RPMI8226 (cell line): ENCODE results near the gene MRPS10.

Experiments
- DNase-seq: peaks from one replicate; pipeline ENCODE4 v3.0.0-alpha.2; 2015

Gene MRPS10

DNA sequence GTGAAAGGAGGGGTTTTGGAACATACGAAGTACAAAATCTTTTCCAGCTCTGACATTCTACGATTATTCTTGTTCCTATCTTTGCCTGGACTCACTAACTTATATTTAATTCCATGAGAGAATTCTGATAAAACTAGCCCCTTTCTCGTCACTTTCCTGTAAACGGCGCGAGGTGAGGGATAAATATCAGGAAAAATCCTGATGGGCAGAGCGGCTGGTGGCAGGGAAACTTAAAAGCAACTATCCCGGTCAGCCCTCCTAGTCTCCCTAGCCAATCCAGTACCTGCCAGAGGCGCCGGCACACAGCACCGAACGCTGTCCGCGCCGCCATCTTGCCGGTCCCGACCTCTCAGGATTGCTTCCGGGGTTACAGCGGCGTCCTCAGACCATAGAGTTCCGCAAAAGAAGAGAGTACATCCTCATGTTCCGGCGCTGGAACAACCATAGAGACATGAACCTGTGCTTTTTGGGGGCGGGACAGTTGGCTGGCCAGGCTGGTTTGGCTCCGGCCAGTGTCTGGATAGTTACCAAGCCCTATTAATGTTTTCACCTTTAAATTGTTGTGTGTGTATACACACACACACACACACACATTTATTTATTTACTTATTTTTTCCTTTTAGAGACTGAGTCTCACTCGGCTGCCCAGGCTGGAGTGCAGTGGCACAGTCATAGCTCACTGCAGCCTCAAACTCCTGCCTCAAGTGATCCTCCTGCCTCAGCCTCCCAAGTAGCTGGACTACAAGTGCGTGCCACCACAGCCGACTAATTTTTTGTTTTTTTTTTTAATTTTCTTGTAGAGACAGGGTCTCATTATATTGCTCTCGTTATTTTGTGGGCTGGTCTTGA lies at the start of gene MRPS10:
Gene MRPS10 (minus strand): TSS at position 343 of the 849 bp plus-strand sequence. CDS start 12 bp downstream, at position 331.
- DNase-seq = peak; percentile 94

DNA sequence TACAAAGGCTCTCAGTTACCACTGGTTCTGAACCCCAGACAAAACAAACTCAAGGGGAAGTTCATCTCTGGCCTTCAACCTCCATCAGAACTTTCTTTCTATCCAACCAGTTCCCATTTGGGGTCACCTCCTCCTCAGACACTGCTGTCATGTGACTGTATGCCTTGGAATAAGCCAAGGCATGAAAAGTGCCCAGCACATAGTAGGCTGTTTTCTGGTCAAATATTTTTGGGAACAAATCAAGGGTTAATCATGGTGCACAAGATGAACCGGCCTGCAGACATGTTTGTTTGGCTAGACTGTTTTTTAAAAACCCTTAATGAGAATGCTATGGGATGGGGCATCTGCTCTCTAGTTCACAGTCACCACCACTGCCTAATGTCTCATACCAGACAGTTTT lies 48.9 kb upstream of the MRPS10 start:
- DNase-seq = no peak

DNA sequence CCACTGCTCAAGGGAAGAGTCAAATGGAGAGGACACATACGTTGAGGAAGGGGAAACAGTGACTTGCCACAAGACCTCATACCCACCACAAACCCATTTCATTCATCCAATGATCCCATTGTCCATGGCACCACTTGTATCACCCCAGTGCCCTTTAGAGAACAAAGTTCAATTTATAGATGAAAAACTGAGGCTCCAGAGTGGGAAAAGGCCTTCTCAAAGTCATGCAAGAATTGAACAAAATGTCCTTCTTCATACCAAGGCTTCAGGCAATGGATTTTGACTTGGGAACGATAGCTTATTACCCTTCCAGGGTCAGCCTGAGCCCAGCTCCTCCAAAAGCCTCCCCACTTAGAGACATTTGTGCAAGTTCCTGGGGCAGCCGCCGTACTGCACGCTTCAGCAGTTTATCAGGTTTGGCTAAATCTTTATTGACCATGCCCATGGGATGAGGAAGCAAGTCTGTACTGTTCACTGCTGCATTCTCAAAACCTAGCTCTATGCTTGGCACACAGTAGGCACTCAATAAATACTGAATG lies 47.3 kb upstream of the MRPS10 start:
- DNase-seq = no peak

DNA sequence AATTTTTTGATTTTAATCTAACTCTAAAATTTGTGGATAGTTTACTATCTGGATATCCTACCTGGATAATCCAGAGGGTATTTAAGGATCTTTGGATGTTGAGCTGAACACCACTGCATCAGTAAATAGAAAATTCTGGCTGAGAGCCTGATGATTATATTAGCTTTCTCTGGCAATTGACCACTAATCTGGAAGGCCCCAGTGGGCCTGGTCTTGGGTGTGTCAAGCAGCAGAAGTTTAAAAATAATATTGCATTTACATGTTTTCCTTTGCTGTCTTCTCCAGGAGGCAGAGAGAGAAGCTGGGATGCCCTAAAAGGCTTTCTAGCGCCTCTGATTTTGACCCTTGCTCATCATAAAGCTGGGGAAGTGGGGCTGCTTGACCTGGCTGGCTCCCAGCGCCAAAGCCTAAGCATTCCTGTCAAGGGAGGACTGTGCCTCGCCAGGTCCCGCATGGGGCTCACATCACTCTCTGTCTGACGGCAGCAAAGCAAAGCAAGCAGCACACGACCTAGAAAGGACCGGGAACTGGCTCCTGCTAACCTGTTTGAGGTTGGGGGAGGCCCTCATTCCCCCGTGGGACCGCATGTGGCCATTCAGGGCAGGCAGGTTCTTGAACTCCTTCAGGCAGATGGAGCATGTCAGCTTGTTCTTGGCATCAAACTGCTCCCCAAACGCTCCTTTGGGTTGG lies 46.6 kb upstream of the MRPS10 start:
- DNase-seq = no peak

DNA sequence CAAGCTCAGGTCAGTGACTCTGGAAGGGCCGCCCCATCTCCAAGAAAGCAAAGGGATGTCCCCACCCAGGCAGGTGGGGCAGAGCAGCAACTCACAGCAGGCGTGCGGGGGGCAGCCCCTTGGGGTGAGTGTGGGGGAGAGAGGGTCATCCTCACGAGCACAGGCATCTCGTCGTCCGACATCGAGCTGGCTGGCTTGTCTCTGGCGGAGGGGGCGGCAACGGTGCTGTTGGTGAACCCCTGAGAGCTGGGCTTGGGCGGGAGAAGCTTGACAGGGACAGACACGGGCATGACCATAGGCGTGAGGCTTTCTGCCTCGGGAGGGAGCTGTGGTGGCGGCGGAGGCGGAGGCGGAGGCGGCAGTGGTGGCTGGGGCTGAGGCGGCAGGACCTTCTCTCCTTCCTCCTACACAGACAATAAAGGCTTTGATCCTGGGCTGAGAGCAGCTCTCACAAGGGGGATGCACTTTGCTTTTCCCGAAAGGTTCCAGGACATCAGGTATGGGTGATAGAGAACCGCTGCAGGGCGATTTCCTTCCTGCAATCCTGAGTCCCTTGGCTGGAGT lies 45.6 kb upstream of the MRPS10 start:
- DNase-seq = no peak

DNA sequence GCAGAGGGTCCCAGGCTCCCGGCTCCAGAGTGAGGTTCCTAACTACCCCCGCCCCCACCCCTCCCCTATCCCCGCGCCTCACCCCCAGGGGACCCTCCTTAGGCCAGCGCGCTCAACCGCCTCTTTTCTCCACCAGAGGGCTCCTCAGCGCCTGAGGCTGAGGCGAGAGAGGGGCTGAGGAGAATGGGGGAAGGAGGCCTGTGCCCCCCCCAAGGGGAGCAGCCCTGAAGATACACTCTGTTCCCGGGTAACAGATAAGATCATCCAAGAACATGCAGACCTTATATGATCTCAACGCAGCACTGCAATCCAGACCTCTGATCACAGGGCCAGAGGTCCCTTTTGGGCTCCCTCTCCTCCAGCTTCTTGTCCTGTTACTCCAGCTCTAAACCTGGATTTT lies 43.3 kb upstream of the MRPS10 start:
- no peak for DNase-seq

DNA sequence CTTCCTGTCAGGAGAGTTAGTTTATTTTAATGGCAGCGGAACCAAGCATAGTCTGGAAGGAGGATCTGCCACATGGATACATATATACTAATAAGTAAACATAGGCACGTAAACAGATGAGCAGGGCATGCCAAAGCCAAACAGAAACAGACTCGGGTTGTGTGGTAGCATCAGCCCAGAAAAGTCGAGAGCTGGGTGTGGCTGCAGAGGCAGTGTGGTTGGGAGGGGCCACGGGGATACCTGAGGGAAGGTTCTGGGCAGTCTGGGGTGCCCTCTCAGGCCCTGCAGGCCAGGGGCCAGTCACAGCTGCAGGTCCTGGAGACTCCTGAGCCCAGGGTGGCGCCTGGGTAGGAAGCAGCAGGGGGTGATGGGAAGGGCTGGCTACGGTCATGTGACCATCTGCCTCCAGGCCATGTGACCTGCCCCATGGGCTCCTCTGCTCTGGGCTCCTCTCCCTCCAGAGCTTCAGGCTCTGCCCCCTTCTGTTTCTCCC lies 42.8 kb upstream of the MRPS10 start:
- DNase-seq = no peak

DNA sequence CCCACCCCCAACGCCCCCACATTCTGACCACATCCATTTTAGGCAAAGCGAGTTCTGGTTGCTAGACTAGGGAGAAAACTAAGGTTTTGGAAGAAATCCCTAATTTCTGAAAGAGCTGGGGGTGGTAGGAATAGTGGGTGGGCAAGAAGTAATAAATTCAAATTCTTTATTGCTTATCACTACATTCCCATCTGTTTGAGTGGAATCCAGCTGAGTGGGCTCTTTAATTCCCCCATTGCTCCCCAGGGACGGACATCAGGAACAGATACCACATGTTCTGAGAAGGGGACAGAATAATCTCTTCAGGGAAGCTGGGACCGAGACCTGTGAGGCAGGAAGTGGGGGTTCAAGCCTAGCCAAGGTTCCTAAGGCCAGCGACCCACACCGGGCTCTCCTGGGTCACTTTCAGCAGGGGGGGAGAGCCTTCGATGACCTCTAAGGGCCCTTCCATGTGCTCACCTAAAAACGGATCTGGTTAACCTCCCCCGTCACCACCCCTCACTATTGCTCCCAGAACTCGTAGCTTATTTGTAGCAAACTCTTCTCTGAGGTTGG lies 42.3 kb upstream of the MRPS10 start:
- DNase-seq = no peak

DNA sequence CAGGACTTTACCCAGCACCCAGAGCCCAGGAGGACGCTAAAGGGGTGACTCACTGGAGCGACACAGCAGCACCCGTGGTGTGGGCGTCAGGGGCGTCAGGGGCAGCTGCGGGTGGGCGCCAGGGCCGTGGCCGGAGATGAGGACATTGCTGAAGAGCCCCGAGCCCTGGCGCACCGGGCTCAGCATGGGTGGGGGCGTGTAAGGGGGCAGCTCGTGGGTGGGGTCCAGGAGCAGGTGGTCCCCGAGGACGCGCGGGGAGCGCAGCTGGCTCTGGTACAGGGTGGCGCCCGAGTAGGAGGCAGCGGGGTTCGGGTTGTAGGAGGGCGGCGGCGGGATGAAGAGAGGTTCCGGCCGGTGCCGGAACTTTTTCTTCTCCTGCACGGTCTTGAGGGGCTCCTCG lies 41.6 kb upstream of the MRPS10 start:
- DNase-seq = no peak

DNA sequence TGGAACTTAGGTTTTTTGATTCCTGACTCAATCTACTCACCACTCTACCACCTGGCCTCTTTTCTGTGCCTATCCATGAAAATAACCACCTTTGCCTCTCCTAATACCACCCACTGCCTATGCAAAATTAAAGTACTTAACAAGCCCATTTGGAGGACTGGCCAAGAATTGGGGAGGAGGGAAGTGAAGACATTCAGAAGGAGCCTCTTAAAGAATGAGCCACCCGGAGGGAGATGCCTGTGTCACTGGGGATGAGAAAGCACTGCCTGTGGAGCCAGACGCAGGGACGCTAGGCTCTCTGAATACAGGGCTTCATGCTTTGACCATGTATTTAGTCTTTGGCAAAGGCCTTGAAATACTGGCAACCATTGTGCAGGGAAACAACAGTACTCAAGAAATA lies 40.0 kb upstream of the MRPS10 start:
- no peak for DNase-seq

DNA sequence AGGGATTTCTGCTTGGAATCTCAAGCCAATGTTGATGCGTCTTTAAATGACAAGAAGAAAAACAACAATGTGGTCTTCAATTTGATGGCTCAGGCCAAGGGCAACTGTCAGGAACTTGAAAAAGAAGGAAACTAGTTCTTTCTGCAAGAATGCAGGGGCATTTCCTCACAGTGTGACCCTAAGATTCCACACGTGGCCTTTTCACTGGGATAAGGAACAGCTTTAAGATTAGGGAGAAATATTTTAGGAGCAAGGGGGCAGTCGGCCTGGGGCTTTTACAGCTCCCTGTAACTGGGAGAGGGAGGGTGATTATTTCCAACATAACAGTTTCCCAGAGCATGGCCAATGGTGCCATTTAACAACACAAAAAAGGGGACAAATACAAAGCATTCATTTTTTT lies 39.4 kb upstream of the MRPS10 start:
- DNase-seq = no peak

DNA sequence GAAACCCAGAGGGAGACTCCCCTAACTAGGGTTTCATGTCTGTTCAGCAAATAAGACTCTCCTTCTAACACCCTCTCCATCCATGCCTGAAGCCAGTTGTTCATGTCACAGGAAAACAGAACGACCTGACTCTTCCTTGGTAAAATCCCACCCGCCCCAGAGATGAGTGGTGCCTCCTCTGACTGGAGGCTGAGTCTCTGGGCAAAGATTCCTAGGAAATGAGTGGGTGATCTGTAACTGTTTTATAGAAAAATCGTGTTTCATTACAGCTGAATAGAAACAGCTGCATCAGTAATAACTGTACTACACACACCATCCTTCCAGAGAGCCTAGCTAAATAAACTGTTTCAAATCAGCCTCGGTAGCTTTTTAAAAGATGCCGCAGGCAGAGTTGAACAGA lies 37.4 kb upstream of the MRPS10 start:
- no peak for DNase-seq

DNA sequence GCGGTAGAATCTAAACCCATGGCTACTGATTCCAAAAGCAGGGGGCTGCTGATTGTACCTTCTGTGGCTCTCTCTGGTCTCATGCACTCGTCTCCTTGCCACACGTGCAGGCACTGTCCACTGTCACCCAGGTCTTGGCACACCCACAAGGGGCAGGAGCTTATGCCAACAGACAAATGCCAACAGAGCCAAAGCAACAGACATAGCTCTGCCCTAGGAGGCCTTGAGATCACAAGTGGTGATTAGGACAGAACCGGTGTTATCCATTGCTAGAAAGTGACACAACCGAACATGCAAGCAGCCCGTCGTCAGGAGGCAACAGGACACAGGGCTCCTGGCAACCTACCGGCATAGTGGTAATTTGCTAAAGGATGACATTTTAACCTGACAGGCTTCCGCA lies 36.8 kb upstream of the MRPS10 start:
- DNase-seq = no peak

DNA sequence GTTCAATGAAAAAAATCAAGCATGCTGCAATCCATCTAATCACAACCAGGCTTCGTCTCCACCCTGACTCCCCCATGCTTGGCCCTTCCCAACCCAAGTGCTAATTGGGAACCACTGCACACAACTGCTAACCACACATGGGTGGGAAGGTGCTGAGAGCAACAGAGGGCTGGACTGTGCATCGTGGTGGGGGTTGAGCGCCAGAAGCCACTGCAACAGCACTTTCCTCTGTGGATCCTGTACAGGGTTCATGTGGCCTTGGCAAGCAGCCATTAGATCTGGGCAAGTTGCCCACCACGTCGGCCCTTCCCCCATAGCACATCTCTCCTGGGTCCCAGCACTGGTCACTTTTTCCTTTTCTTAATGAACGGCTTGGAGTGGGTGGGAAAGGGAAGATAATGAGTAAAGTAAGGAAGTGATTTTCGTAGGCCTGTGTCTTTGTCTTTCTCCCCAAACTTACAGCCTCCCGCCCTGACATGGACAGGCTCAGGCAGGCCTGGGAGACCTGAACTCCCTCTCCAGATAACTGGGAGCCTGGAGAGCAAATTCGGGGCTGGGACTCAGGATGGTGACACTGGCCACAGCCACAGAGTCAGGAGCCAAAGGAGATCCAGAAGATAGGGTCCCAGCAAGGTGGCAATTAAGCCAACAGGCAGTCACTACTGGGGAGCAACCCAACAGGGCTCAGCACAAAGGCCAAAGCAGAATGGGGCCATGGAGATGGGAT lies 34.4 kb upstream of the MRPS10 start:
- DNase-seq = peak; percentile 88

DNA sequence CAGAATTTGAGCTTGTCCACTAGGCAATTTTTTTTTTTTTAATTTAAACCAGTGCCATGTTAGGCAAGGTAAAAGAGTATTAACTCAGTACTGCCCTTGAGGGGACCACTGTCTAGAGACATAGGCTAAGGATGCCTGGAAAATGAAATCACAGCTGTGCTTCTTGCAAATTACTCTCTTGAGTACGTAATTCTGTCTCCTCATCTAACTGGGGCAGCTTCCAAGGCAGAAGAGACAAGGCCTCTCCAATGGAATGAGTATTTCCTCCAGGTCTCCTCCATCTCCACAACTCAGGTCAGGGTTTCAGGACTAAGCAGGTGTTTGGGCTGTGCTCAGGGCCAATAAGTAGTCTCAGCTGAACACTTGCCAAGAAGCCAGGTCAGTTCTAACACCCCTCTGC lies 33.8 kb upstream of the MRPS10 start:
- no peak for DNase-seq

DNA sequence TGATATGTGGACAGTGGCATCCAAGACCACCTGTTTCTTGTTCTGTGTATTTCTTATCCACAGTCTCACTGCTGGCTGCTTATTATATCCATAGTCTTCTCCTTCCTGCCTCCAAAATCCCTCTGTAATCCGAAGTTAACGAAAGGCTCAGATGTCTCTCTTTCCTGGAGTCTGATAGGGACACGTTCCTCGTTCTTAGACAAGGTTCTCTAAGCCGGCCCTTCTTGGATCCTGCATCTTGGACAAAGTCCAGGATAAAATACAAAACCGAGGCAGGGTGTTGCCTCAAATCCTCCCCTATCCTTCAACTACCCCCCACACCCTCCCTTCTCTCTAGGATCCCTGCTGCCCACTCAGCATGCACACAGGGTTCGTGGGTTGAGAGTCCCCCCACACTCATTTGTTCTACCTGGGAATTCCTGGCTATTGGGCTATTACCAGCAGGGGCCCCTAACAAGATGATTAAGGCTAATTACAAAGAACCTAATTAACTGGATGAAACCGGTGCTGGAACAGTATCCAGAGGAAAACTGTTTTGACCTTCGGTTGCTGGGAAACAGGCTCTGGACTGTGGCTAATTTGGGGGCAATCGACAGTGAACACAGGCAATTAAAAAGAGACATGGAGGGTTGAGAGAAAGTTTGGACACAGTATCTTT lies 32.7 kb upstream of the MRPS10 start:
- no peak for DNase-seq

DNA sequence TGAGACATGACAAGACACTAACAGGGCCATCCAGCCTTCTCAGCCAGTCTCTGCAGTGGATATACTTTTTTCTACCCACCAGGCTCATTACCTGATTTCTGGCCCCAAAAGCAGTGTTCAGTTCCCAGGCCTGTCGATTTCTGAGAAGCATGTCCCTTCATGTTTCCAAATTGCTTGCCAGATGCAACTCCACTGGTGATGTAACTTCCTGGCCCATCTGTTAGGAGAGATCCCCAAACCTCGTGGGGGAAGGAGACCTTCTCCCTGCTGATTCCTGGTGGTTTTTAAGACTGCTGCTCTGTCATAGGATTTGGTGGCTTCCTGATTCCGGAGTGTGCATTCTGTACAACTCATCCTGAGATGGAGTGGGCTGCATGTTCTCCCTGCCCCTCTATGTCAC lies 31.6 kb upstream of the MRPS10 start:
- no peak for DNase-seq

DNA sequence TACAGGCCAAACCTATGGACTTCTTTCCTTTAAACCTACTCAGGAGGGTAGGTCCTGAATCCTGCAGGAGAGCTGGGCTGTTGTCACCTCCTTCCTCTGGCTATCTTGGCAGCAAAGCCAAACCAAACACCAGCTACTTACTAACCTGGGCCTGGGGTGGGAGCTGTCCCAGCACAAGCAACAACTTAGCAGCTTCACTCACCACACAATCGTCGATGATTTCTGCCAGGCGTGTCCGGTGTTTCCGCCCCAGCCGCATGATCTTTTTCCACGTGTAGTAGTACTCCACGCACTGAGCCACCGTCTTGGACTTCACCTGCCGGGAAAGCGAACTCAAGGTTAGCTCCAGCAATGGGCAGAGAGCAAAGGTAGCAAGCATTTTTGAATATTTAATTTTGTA lies 25.4 kb upstream of the MRPS10 start:
- no peak for DNase-seq

DNA sequence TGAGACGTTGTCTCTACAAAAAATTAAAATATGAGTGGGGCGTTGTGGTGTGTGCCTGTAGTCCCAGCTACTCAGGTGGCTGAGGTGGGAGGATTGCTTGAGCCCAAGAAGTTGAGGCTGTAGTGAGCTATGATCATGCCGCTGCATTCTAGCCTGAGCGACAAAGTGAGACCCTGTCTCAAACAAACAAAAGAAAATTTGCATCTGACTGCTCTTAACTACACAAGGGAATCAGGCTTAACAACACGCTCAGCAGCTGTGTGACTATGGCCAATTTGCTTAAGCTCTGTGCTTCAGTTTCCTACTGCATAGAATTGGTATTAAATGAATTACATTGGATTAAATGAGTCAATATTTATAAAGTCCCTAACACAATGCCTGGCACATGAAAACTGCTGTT lies 24.3 kb upstream of the MRPS10 start:
- DNase-seq = no peak

DNA sequence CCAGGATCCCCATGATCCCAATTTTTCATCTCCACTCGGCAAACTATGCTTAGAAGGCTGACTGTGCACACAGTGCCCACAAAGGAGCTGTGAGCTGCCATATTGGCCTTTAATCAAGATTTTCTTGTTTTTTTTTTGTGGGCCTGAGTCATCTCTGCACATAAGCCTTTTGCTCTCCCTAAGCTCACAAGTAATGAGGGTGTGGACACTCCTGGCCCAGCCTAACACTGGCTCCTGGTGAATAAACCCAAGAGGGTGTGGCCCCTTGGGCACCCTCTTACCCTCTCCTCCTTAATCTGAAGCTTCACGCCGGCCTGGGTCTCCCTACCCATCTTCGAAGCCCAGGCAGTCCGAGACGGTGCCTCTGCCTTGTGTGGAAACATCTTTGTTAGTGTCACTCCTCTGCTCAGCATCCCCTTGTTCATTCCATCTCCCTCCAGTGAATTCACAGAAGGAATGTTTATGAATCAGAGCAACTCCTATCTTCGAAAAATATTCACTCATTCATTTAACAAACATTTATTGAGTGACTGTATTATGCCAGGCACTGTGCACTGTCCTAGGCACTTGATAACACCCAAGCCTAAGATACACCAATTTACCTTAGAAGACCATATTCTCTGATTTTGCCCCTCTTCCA lies 22.2 kb upstream of the MRPS10 start:
- DNase-seq = no peak

DNA sequence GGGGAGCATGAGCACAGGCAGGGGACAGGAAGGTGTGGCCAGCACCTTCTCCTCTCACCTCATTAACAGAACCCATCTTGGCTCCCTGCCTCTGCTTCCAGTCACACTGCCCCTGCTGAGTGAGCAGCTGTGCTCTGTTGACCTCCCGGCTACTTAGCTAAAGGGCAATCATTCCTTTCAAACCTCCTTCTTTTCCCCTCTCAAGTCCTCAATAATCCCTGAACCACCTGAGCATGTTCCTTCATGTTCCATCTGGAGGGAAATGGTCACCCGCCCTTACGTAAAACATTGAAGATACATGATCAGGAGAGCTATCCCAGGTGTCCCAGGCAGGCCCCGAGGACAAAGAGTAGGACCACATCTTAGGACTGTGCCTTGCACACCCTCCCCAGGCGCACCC lies 21.7 kb upstream of the MRPS10 start:
- peak; percentile 55 for DNase-seq

DNA sequence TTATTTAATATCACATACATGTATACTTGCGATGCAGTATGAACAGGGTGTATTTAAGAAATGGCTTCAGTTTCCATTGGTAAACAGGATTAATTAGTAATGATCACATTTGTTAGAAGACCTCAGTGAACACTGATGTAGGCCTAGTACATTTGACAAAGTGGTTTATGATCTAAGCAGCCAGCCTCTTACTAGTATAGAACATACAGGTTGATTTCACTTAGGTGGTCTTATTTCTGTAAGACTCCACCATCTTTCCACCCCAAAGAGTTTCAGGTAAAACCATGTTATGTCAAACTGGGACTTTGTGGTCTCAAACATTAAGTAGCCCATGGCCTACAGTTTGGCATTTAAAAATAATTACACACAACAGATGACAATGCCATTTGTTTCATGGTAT lies 20.2 kb upstream of the MRPS10 start:
- no peak for DNase-seq
